Ovary (tissue), 9 donors: ENCODE results near the gene LAMP5. TPM values are rescaled to one million over a fixed set of nuclear protein-coding genes. Genes with fewer than 3 reads are reported as not detected.

Experiments used
- DNase-seq, 5 donors: peaks; one replicate each; pipeline ENCODE4 v3.0.0-alpha.2; 2019 to 2020
- H3K27ac ChIP-seq, 2 donors: fragments of 200-600 bp; one replicate each; pipeline versions ENCODE4 v1.5.1 to v1.8.0; 2019 to 2022
- H3K27me3 ChIP-seq: fragments of 200-600 bp; one replicate; pipeline ENCODE4 v1.8.0; 2022
- H3K36me3 ChIP-seq: fragments of 200-600 bp; sonication (generic); one replicate; pipeline ENCODE4 v1.5.1; 2019
- H3K4me1 ChIP-seq: one replicate; pipeline ENCODE4 v1.8.1; 2013; ENCODE audit warnings: mild to moderate bottlenecking, moderate library complexity; ENCODE audit not compliant: insufficient read depth
- H3K4me3 ChIP-seq: fragments of 200-600 bp; sonication (generic); one replicate; pipeline ENCODE4 v1.5.1; 2017
- H3K9me3 ChIP-seq, 2 donors: fragments of 200-600 bp in 1 of 2; sonication (generic) in 1 of 2; one replicate each; pipeline versions ENCODE4 v1.5.1 to v1.8.1; 2013 to 2019; ENCODE audit warnings: mild to moderate bottlenecking in 1 of 2, moderate library complexity in 1 of 2
- EP300 ChIP-seq: sonication (generic); formaldehyde crosslinking; IDR thresholded peaks from one replicate; pipeline ENCODE4 v1.6.1; 2017; ENCODE audit warnings: antibody characterized with exemption
- POLR2A ChIP-seq: fragments of 450-650 bp; IDR thresholded peaks from one replicate; pipeline ENCODE4 v1.6.1; 2017; ENCODE audit warnings: antibody characterized with exemption, mild to moderate bottlenecking, moderate library complexity
- WGBS, 3 donors: extraction: QIAGEN DNeasy Blood & Tissue Kit in 1 of 3; methylation state at CpG; one replicate each; pipeline versions ENCODE4 v1.1.5 to v1.1.7; 2013 to 2017; 5-methylcytosine and 5-hydroxymethylcytosine counted together
- intact Hi-C, 4 donors: fragments of 100-400 bp; cut with DNase I; formaldehyde crosslinking; loops; one replicate each; pipeline versions ENCODE4 v1.11.0 to v1.15.1; 2022 to 2023
- polyA plus RNA-seq, 2 donors: library from polyadenylated mRNA; stranded (reverse); fragments of 200-250 nt in 1 of 2; fragments of 350-450 nt in 1 of 2; fragmentation: Illumina TruSeq in 1 of 2; extraction: RNeasy Lipid Tissue Mini Kit (QIAGEN cat#74804) in 1 of 2; gene quantifications; one replicate each; pipeline ENCODE4 v1.2.3, GENCODE V29; 2013 to 2014
- total RNA-seq, 7 donors: library from RNA; depleted of rRNA in 2 of 7; stranded (reverse); fragments of >200 nt in 2 of 7; fragmentation: NEBNext Ultra II Directional in 3 of 7; extraction: Animal tissue kit (Norgen Biotek cat#: 25700) in 3 of 7; gene quantifications; one replicate each; pipeline versions ENCODE4 v1.1.0 to v1.2.4, GENCODE V29; 2016 to 2023
- TF ChIP-seq, protein P1 (sequence below), 3 donors: fragments of 450-650 bp in 2 of 3; fragments of 200-600 bp in 1 of 3; IDR thresholded peaks; one replicate each; pipeline versions ENCODE4 v1.5.1 to v1.8.0; 2016 to 2022; ENCODE audit warnings: antibody characterized with exemption in 3 of 3, mild to moderate bottlenecking in 1 of 3
- donor health status: DM: no; HTN: no; CAD: no; lungs with moderate emphysema.
- donor health status: DM: no; HTN: no; CAD: no.
- donor health status: Bipolar disorder and iron deficiency.
- donor health status: DM: yes; HTN: yes; CAD: no.
- donor health status: DM: no; HTN: no; CAD: no.
- donor health status: DM: yes; HTN: yes; CAD: no.

Gene LAMP5
- total and polyA plus RNA-seq, 9 donors, result 0.91 to 39.5 (median 5.2) TPM

GRCh38 chr20:9509246-9509645 is 5.1 kb upstream of the LAMP5 start:
- no peak overlapping the region for H3K4me3 ChIP-seq
- 66 to 72% (median 69%) methylated on average over 4 of the region's 4 CpGs for WGBS, 3 donors
- TF ChIP-seq EP300 (no peak), POLR2A (no peak)
- TF ChIP-seq, protein P1, sequence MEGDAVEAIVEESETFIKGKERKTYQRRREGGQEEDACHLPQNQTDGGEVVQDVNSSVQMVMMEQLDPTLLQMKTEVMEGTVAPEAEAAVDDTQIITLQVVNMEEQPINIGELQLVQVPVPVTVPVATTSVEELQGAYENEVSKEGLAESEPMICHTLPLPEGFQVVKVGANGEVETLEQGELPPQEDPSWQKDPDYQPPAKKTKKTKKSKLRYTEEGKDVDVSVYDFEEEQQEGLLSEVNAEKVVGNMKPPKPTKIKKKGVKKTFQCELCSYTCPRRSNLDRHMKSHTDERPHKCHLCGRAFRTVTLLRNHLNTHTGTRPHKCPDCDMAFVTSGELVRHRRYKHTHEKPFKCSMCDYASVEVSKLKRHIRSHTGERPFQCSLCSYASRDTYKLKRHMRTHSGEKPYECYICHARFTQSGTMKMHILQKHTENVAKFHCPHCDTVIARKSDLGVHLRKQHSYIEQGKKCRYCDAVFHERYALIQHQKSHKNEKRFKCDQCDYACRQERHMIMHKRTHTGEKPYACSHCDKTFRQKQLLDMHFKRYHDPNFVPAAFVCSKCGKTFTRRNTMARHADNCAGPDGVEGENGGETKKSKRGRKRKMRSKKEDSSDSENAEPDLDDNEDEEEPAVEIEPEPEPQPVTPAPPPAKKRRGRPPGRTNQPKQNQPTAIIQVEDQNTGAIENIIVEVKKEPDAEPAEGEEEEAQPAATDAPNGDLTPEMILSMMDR (IDR thresholded peaks at IDR 0.05), result no peak
- no peak for DNase-seq
- H3K9me3 ChIP-seq, result no peaks in the 10 kb centered on the region
- intact Hi-C loops, result no loop called here
- H3K27me3 ChIP-seq, result no peaks in the 10 kb centered on the region
- H3K27ac ChIP-seq, result no peak overlapping the region
- no peaks in the 10 kb centered on the region for H3K4me1 ChIP-seq
- no peaks in the 10 kb centered on the region for H3K36me3 ChIP-seq

- 65 to 82% (median 71%) methylated on average over 5 of the region's 5 CpGs for WGBS, 3 donors
- H3K27me3 ChIP-seq, result no peaks in the 10 kb centered on the region
- TF ChIP-seq POLR2A (no peak), EP300 (no peak)
- TF ChIP-seq, protein P1 (IDR thresholded peaks at IDR 0.05), result no peak
- no peak for DNase-seq
- no peaks in the 10 kb centered on the region for H3K9me3 ChIP-seq
- H3K27ac ChIP-seq, result no peak overlapping the region
- no peaks in the 10 kb centered on the region for H3K36me3 ChIP-seq
- intact Hi-C loops, result no loop called here
- H3K4me1 ChIP-seq, result peaks cover 7% of the 10 kb centered on the region
- H3K4me3 ChIP-seq, result no peak overlapping the region
These were observed 3.5 kb upstream of the LAMP5 start for GRCh38 chr20:9510911-9511310.

- Histone ChIP-seq H3K4me1 (peaks cover 12% of the 10 kb centered on the region), H3K27ac (no peak overlapping the region), H3K9me3 (no peaks in the 10 kb centered on the region), H3K27me3 (no peaks in the 10 kb centered on the region), H3K4me3 (no peak overlapping the region), H3K36me3 (no peaks in the 10 kb centered on the region)
- DNase-seq, result no peak
- TF ChIP-seq, protein P1 (IDR thresholded peaks at IDR 0.05), result no peak
- TF ChIP-seq POLR2A (no peak), EP300 (no peak)
- 3 to 4% (median 4%) methylated on average over 9 of the region's 9 CpGs for WGBS, 3 donors
- intact Hi-C loops, result no loop called here
These were observed 324 bp upstream of the LAMP5 start for GRCh38 chr20:9514072-9514460.

- H3K4me1 ChIP-seq, result peaks cover 12% of the 10 kb centered on the region
- H3K27me3 ChIP-seq, result no peaks in the 10 kb centered on the region
- H3K36me3 ChIP-seq, result no peaks in the 10 kb centered on the region
- intact Hi-C loops, result no loop called here
- no peak for DNase-seq
- TF ChIP-seq POLR2A, result no peak
- TF ChIP-seq EP300, result no peak
- TF ChIP-seq, protein P1 (IDR thresholded peaks at IDR 0.05), result no peak
- H3K27ac ChIP-seq, result no peak overlapping the region
- no peaks in the 10 kb centered on the region for H3K9me3 ChIP-seq
- 2 to 3% (median 3%) methylated on average over 13 of the region's 13 CpGs for WGBS, 3 donors
- no peak overlapping the region for H3K4me3 ChIP-seq
These were observed 810 bp downstream of the LAMP5 start for GRCh38 chr20:9515214-9515585.
